CD4-positive, alpha-beta T cell treated with Interleukin-17A for 4 hours (primary cell): Measurements from ENCODE around the gene TSTD1.
"Not testable (repeated sequence)": the region's sequence is repeated elsewhere in the genome, so short reads cannot be mapped to it uniquely, and the experiment has no call there.

Experiments used
- DNase-seq: peaks from one replicate; pipeline ENCODE4 v3.0.0-alpha.2; 2020; ENCODE audit warnings: mixed read lengths

TSTD1 gene

DNA sequence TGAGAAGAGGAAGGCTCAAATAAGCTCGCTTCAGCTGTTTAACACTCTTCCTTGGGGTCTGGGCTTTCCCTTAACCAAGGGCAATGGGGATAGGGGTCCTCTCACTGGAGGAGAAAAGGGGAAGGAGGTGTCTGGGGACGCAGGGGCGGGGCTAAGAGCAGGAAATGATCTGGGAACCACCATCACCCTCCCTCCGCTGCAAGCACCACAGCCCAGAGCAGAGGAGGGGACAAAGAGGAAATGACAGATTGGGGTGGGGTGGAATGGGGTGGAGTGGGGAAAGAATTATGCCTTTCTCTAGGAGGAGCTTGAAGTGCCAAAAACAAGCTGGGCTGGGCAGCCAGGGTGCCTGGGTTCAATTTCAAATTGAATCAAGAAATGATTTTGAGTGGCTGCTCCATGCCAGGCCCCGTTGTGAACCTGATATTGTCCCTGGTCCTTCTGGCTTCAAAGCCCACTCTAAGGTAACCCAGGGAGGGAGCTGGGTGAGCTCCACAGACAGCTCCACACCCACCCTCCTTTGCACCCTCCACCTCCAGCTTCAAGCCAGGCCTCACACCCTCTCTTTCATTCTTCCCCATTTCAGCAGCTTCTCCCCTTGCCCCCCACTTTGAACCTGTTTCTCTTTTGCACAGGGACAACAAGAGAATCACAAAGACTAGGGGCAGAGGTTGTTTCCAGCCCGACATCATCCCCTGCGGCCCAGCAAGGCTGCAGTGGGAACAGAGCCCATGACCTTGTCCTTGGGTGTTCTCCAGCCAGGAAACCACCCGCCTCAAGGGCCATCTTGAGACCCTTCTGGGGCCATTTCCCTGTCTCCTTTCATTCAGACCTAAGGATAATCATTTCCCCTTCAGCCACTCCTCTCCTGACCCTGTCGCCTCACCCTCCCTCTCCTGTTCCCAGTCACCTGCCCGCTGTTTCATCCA is 29.8 kb upstream of the TSTD1 start:
- DNase-seq: peak; percentile 88

DNA sequence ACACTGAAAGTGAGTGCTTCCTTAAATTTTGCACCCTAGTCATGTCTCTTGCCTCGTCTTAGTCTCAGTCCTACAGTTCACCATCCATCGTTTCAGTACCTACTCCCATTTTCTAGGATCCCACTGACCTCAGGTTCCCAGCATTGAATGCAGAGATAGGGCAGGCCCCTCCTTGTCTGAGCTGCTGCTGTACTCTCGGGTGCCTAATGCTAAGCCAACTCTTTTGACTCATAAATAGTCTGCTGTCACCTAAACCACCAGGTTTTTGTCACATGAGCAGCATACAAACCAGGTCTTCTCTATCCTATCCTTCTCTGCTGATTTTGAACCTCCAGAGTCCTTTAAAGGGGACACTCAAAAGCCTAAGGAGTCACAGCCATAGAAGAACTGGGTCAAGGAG is 27.9 kb upstream of the TSTD1 start:
- peak; percentile 33 for DNase-seq

DNA sequence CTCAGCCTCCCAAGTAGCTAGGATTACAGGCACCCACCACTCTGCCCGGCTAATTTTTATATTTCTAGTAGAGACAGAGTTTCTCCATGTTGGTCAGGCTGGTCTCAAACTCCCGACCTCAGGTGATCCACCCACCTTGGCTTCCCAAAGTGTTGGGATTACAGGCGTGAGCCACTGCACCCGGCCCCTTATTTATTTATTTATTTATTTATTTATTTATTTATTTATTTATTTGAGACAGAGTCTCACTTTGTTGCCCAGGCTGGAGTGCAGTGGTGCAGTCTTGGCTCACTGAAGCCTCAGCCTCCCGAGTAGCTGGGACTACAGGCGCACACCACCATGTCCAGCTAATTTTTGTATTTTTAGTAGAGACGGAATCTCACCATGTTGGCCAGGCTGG is 26.9 kb upstream of the TSTD1 start:
- DNase-seq: not testable (repeated sequence)

DNA sequence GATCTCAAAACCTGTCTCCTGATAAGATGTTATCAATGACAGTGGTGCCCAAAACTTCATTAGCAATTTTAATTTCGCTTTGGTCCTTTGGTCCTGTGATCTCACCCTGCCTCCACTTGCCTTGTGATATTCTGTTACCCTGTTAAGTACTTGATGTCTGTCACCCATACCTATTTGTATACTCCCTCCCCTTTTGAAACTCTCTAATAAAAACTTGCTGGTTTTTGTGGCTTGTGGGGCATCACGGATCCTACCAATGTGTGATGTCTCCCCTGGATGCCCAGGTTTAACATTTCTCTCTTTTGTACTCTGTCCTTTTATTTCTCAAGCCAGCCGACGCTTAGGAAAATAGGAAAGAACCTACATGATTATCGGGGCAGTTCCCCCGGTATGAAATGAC is 25.2 kb upstream of the TSTD1 start:
- not testable (repeated sequence) for DNase-seq

DNA sequence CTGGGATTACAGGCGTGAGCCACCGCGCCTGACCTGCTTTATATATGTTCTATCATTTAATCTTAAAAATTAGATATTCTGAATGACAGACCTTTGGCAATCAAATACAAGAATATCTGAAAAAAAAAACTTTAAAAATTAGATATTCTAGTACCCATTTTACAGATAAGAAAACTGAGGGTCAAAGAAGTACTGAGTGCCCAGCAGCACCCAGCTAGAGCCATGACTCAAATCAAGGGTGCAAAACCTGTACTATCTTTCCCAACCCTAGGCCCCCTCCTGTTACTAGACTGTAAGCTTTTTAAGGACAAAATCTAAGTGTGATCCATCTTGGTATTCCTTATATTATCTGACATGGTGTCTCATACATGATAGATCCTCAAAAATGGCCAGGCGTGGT is 22.7 kb upstream of the TSTD1 start:
- no peak for DNase-seq

DNA sequence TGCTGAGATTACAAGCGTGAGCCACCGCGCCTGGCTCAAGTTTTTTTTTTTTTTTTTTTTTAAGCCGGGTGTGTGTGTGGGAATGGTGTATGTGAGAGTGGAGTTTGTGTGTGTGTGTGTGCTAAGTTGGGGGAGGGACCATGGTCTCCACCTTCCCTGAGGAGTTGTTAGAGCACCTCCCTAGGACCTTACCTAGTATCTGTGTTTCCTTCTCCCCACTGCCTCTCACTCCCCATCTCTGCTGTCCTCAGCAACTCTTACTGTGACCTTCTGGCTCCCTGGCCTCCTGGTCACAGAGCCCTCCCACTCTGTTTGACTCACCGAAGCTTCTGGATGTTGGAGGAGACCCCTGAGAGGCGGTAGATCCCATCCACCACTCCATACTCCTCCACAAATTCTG is 20.5 kb upstream of the TSTD1 start:
- DNase-seq: no peak

DNA sequence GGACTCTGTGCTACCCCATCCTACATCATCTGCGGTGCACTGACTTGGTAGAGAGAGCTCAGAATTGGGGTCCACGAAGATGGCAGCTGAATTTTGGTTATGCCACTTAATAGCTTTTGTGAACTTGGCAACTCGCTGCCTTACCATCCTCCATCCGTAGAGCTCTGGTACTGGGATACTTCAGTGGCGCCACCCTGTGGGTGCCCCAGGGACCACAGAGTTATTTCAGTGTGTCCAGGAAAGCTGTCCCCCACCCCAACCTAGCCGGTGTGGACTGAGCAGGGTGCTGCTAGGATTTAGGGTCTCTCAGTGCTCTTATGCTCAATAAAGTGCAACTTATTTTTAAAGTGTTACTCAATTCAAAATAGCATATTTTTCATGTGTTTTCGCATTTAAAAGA is 16.0 kb upstream of the TSTD1 start:
- DNase-seq: peak; percentile 27

DNA sequence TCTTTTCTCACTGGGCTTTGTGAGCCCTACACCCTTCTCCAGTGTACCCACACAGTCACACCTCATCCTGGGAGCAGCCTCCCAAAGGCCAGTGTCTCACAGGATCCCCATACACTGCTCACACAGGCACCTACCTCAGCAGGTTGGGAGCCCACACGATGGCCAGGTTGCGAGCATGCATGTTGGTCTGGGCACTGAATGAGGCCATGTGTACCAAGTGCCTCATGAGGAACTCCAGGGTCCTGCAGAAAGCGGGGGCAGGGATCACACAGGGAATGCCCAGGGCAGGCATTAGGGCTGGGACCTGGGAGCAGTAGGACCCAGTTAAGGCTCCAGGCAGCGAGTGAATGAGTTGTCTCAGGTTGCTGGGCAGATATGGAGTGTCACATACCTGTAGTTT is 15.5 kb upstream of the TSTD1 start:
- no peak for DNase-seq

DNA sequence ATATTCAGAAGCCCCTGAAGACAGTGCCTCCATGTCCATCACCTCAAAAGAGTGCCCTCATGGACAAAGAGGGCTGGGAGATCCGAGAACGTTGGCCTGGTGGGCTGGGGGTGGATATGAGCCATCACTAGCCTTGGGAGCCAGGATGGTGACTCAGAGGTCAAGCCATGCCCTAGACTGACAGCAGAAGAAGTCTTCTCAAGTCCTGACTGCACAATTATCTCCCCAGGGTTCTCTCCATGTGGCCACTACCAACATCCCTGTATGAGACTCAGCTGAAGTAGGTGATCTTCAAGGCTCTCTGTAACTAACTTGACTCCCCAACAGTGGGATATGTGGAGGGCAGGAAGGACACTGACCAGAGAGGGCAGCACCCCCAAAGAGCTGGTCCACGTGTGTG is 14.1 kb upstream of the TSTD1 start:
- DNase-seq: no peak

DNA sequence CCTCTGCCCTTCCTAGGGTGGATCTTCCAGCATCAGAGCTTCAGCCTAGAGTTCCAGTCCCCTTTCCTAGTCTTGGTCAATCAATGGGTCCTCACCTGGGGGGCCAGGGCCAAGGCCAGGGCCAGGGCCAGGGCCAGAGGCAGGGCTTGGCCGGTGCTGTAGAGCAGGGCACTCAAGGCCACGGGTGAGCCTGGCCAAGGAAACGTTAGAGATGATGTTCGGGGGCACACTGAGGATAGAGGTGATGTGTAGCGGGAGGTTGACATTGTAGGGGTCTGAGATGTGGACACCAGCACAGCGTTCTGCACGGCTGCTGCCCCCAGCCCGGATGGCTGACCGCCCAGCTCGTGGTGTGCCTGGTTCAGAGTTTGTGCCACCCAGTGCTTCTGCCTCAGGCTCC is 12.5 kb upstream of the TSTD1 start:
- DNase-seq: no peak

DNA sequence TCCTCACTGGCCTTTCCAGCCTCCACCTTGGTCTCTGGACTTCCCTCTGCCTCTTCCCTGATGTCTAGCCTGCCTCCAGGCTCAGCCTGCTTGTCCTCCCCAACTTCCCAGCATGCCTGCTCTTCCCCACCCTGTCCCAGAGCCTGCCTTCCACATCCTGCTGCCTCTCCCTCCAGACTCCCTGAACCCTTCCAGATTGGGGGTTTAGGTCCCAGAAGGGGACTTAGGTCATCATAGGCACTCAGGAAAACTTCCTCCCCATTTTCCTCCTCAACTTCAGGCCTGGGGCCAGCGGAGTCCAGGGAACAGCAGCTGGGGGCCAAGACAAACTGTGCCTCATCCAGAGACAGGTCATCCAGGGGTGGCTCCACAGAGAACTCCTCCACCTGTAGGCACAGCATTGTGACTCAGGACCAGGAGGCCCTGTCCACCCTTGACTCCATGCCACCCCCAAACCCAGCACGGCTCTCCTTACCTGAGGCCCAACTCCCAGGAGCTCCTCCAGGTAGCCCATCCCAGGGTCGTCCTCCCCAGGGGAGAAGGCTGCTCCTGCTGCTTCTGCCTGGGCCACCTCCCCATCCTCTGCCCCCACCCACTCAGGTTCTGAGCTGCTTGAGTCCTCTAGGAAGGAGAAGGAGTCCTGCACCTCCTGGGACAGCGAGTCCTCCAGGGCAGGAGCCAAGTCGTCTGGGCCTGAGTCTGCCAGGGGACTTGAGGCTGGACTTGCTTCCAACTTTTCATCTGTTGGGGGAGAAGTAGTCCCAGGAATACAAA is 10.4 kb upstream of the TSTD1 start:
- no peak for DNase-seq

DNA sequence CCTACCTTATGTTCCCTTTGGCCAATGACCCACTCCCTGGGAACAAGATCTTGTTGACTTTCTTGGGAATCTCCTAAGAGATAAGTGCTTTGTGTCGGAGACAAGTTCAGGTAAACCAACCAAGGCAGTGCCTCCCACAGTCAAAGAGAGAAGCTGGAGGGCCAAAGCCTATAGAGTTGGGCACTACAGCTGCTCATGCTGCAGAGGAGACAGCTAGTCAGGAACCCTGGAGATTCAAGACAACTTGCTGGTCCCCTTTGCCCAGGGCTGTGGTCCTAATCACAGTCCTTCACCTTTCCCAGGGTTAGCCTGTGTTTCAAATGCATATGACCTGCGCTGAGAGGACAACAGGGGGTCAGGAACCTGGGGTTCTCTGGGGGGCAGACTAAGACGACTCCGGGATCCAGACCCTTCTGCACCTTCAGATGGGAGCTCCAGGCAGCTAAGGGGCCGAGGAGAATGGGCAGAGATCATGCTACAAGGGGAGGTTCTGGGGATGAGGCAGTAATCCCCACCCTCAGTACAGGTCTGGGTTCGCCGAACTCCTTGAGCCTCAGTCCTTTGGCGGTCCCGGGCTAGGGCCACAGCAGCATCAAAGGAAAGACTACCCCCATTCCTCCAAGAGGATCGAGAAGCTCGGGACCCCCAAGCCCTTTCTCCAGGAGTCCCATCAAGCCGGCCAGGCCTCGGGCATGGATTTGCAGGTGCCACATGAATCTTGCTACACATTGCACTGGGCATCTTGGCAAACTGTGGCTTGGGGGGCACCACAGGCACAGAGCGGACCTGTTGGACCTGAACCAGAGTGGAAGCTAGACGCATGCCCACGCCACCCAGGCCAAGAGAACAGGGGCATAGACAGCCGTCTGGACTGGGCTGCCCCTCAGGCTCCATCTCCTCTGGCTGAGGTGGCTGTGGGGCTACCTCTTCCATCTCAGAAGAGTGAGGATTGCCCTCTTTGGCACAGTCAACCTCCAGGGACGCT is 9.0 kb upstream of the TSTD1 start:
- no peak for DNase-seq

DNA sequence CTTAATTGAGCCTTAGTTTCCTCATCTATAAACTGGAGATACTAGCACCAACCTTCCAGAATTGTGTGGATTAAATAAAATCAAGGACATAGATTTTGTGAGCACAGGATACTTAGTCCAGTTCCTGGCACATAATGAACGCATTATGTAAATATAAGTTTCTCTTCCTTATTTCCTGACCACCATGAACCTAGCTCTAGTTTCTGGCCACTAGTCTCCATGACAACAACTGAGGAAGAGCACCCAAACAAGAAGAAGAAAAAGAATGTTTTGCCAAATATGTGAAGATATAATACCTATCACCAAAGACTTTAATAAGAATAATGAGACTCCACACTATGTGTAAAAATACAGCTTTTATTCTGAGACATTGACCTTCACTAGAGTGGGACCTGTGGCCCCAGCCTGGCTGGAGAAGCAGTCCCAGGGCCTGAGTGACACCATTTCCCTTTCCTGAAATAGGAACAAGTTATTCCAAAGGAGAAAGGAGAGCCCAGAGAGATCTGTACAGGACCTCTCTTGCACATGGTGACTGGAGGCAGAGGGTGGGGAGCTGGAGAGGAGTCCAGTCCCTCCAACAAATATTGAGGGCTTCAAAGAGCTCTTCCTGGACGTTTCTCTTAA is 8.0 kb upstream of the TSTD1 start:
- DNase-seq: no peak

DNA sequence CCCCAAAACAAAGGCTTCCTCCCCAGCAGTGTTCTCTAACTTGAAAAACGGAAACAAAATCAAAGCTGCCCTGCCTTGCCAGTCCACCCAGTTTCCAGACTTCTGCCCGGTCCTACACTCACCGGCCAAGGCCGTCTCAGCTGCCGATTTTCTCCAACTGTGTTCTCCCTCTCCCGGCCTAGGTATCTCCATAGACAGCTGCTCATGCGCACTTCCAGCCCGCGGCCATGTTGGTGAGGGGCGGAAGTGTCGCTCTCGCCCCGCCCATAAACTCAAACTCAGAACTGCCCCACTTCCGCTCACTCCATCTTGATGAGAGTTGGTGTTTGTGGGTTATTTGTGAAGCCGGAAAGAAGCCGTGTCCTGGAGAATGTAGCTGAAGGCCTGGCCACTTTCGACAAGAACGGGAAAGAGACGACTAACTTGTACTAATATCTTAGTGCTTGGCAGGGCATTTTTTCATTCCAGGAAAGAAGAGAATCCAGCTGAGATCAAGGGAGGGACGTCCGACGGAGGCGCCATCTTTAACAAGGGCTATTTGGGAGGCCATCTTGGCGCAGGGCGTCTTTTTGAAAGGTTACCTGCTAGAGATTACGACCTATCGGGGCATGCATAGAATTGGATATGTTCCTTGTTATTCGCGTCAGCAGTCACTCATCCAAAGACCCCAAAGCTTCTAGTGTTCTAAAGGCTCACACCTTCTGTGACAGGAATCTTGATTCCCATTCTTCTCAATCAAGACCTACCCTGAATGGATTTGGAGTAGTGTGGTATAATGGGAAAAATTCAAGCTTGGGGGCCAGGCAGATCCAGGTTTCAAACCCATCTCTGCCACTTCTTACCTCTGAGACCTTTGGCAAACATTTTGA is 7.2 kb upstream of the TSTD1 start, which contains the start of gene USF1:
USF1 (minus strand) TSS at position 242 of the 869 bp plus-strand sequence. CDS start 2,702 bp downstream, outside the sequence.
- peak; percentile 93 for DNase-seq

DNA sequence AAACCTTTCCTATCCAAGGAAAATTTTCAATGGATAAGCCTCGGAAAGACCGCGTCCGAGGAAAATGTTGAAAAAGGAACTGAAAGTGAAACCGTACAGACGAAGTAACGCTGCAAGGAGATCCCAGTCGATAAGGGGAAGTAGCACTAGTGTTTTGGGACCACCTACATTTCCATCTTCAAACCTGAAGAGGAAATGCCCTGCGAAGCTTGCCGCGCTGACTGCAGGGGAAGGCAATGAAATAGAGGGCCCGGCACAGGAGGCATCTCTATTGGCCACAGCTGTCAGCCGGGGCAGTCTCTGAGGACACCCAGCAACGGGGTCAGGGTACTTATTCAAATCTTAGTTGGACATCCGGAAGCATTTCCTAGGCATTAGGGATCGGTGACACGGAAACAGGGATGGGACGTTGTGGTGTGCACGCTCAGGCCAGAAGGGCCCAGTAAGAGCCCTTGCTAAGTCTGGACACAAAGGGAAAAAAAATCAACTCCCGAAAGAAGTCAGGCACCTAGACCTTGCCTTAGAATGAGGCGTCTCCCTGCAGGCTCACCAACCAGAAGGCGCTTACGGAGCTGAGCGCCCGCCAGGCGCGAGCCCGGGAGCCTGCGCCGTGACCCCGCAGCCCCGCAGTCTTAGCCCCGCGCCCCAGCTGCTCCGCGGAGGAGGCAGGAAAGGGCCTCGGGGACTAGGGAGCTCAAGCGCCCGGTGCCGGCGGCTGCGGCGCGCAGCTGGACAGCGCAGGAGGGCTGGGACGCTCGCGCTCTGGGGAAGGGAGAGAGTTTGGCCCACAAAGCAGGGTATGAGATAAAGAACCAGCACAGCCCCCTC is 6.4 kb upstream of the TSTD1 start:
- peak; percentile 63 for DNase-seq

DNA sequence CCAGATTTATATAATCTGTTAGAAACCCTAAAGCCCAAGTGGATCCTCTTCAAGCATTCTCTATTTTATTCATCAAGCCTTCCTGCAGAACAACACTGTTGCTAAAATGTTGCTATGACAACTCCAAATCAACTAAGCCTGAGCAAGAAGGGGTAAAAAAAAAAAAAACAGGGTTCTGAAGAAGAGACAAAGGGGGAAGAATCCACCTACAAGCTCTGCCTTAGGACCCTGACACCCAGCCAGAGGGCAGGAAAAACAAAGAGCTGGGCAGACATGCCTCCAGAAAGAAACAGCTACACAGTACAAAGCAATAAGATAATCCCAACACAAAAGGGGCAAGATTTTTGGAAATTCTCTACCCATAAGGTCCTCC is 5.8 kb upstream of the TSTD1 start:
- no peak for DNase-seq

DNA sequence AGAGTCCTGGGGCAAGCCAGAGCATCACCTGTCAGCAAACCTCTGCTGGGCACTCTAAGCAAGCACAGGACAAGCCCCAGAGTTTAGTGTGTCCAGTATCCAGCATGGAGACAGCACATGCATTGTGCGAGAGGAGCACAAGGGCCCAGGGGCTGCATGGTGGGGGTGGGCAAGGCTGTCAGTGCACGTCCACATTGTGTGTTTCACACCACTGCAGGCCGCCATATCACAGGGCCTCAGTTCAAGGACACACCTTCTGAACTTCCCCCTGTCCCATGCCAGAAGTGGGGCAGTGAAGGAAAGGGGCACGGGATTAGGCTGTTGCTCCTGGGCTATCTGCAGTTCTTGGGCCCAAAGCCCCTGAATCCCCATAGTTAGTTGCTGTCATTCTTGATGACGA is 782 bp upstream of the TSTD1 start:
- DNase-seq: no peak

DNA sequence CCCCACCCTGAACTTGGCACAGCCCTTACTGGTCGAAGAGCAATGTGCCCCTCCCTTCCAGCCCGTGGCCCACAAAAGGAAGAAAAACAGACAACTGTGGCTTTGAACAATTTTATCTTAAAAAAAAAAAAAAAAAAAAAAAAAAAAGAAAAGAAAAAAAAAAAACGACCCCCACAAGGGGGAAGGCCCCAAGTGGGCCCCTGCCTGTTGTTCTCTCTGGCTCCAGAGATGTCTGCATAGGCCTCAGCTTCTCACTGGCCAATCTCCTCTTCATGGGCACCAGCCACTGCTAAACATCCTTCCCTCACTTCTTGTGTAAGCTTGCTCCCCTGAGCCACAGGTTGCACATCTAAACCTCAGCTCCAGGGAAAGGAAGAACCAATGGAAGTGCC is 386 bp upstream of the TSTD1 start:
- DNase-seq: no peak

DNA sequence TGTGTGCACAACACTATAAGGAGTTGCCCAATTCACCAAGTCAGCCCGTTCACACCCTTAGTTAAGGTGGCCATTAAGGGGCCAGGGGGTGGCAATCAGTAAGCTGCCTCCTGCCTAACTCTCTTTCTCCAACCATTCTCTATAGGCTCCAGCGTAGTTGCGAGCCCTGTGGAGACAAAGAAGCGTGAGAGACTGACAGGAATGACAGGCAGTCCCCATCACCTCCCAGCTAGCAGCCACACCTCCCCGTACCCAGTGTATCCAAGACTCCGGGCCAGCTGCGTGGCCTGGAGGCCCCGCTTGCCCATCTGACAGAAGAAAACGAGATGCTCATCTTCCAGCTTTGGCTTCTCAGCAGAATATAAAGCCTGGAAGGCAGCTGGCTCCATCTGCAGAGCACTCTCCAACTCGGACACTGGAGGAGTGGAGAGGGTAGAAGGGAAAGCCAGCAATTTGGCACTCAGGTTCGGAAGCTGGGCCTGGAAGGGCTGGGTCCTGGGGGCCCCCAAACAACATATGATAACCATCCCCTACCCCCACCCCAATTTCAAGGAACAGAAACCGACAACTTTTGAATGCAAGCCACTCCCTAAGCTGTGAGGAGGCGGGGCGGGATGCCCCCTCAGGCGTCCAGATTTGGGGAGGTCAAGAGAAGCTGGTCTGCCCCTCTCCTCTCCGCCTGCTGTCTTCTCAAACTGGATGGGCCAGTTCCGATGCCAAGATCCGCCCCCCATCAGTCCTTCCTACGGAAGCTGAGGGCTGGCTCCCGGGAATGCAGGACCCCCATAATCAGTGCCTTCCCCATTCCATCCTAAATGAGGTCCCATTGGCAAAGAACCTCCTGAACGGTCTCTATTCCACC is 872 bp downstream of the TSTD1 start:
- DNase-seq: no peak
